DMS 273 (cell line): ENCODE data around the gene RNF167.

Experiments
- DNase-seq: peaks from one replicate; lab custom pipeline; 2025; ENCODE audit not compliant: unreplicated experiment; lab: John Stamatoyannopoulos, UW

The RNF167 gene

DNA sequence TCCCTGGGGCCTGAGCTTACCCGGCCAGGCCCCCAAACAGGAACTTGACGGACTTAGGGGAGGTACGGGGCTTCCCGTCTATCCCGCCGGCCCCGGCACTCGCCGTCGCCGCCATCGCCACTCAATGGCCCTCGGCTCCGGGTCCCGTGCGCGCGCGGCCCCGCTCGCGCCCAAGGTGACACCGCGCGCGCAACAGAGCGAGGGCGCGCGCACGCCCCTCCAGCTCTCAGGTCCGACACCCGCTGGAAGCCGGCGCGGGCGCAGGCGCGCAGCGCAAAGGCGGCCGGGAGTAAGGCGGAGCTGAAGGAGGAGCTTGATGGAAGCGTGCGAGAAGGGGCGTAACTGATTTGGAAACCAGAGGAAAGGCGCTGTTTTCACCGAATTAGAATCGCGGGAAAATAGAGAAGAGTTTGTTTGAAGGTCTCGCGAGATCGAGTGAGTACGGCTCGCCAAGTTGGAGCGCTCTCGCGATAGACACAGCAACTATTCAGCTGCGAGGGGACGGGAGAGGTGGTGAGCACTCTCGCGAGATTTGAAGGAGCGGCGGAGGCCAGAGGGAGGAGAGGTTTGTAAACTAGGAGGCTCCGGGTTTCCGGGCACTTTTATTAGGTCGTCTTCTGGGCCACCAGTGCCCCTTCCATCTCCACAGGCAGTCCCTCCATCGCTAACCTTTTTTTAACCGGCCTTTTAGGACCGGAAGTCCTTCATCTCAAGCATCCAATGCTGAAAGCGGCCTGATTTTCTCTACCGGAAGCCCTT lies at the start of gene RNF167, which contains the start of gene SLC25A11:
Gene RNF167, plus strand, starts transcription at position 473 of the 759 bp plus-strand sequence. CDS start 642 bp downstream, outside the sequence.
Gene SLC25A11, minus strand, starts transcription at position 251 of the 759 bp plus-strand sequence. Its CDS starts 136 bp downstream, at position 115.
- DNase-seq: peak; percentile 99

GRCh38 chr17:4891411-4892410 lies 48.4 kb upstream of the RNF167 start:
- DNase-seq: no peak

GRCh38 chr17:4892499-4893221 lies 47.4 kb upstream of the RNF167 start:
- no peak for DNase-seq

DNA sequence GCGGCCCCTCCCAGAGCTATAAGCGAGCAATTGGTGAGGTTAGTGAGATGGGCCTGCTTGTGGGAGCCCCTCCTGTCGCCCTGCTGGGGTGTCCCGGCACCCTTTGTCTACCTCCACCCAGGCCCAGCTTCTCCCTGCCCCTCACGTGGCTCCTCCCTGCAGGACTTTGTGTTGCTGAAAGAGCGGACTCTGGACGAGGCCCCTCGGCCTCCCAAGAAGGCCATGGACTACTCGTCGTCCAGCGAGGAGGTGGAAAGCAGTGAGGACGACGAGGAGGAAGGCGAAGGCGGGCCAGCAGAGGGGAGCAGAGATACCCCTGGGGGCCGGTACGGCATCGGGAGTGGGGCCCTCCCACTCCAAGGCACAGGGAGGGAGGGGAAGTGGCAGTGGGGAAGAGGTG lies 46.8 kb upstream of the RNF167 start:
- no peak for DNase-seq

GRCh38 chr17:4893721-4894560 lies 46.1 kb upstream of the RNF167 start:
- peak; percentile 58 for DNase-seq

GRCh38 chr17:4895121-4895520 lies 44.9 kb upstream of the RNF167 start:
- DNase-seq: no peak

- DNase-seq: no peak
These were observed 44.3 kb upstream of the RNF167 start for GRCh38 chr17:4895657-4896331.

DNA sequence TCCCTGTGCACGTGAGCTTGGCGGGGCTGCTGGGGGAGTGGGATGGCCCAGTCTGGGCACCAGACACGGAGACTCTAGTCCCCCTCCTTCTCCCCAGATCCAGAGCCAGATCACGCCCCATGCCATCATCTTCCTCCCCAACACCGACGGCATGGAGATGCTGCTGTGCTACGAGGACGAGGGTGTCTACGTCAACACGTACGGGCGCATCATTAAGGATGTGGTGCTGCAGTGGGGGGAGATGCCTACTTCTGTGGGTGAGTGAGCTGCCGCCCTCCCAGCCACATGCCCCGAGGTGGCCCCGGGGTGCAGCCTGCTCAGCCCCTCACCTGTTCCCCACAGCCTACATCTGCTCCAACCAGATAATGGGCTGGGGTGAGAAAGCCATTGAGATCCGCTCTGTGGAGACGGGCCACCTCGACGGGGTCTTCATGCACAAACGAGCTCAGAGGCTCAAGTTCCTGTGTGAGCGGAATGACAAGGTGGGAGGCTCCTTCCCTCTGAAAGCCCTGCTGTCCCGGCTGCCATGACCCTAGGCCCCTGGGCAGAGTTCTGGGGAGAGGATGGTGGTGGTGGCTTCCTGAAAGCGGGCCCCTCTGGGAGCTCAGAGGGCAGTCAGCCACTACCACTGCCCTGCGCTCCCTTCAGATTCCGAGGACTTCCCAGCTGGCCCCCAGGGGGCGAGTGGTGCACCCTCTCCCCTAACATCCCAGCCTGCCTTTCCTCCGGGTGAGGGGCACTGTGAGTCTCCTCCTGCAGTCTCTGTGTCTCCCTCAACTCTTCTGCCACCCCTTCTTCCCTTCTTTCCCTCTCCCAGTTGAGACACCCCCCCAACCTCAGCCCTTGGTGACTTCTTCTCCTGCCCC lies 43.5 kb upstream of the RNF167 start:
- no peak for DNase-seq

GRCh38 chr17:4897198-4897687 lies 42.8 kb upstream of the RNF167 start:
- no peak for DNase-seq

DNA sequence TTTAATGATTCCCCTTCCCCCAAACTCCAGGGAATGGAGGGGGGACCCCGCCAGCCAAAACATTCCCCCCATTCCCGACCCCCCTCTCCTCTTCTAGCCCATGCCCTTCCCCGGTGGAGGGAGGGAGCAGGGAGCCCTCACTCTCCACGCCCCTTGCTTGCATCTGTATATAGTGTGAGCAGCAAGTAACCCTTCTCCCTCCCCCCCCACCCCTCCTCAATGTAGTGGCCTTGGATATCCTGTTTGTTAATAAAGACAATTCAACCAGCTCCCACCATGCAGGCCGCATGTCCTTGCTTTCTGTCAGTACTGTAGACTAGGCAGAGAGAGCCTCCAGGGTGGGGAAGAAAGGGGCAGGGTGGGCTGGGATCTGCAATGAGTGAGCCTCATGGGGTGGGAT lies 42.3 kb upstream of the RNF167 start:
- DNase-seq: no peak

DNA sequence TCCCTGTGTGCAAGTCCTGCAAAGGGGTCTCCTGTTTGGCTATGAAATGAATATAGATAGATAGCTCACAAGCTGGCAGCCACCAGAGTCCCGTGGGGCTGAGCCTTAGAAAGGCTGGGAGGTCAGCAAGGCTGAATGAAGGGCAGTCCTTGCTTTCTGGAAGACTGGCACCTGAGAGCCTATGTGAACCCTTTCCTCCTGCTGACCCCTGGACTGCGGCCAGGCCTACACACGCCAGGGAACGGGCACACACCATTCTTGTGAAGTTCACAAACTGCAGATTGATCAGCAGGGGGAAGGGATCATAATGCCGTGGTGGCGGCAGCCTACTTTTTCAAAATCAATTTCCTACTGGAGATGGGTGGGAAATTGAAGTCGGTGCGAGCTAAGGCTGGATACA lies 41.7 kb upstream of the RNF167 start:
- no peak for DNase-seq

- DNase-seq: no peak
These were observed 41.1 kb upstream of the RNF167 start for GRCh38 chr17:4898927-4899326.

DNA sequence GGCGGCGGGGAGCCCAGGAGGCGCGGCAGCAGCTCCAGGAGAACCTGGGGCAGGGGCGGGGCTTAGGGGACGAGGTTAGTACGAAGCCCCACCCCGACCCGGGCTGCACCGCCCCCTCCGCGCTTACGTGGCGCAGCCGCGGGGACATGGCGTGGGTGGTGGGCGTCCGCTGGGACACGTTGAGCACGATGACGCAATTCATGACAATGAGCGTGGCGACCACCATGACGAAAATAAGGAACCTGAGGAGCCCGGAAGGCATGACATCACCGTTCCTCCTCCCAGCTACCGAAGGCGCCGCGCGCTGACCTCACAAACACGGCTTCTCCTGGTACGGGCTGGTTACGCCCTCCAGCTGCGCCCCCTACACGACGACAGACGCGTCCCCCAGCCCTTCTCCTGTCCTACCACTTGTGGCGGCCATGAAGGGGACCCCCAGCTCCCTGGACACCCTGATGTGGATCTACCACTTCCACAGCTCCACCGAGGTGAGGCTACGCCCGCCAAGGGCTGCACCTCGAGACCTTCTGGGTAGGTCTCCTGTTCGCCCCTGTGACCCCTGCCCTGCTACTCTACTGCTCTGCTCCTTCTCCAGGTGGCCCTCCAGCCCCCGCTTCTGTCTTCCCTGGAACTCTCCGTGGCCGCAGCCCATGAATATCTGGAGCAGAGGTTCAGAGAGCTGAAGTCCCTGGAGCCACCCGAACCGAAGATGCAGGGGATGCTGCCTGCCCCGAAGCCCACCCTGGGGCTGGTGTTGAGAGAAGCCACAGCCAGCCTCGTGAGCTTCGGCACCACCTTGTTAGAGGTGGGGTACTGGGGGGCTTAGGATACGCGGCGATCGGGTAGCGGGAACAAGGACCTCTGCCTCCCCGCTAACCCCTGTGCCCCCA lies 40.5 kb upstream of the RNF167 start, which contains the start of gene C17orf107:
Gene C17orf107, plus strand, starts transcription at position 196 of the 890 bp plus-strand sequence. Its CDS starts 227 bp downstream, at position 423.
- DNase-seq: no peak

DNA sequence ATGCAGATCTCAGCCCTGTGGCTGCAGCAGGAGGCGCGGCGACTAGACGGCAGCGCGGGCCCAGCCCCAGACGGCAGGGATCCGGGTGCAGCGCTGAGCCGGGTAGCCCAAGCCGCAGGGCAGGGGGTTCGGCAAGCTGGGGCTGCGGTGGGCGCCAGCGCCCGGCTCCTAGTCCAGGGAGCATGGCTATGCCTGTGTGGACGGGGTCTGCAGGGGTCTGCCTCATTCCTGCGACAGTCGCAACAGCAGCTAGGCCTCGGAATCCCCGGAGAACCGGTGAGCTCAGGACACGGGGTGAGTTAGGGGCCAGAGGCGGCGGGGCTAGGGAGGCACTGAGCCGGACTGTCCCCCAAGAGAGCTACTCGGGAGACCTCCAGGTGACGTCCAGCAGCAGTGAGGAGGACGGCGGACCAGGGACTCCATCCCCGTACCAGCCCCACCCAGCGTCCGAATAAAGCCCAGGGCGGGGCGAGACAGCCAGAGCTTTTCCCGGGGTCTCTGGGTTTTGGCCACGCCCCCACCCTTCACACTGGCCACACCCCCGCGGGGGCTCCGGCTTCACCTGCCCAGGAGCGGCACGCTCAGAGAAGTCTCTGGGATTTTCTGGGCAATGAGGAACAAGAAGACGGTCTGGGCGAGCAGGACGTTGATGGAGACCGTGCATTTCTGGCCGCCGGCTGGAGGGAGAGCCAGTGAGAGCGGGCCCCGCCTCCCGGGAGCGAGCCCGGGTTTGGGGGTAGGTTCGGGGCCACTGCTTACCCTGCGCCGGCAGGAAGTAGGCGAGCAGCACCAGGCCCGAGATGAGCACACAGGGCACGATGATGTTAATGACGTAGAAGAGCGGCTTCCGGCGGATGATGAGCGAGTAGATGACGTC lies 39.6 kb upstream of the RNF167 start:
- DNase-seq: no peak

- DNase-seq: no peak
These were observed 38.9 kb upstream of the RNF167 start for GRCh38 chr17:4901108-4901647.
